Middle frontal gyrus (tissue), 1 donor: ENCODE measurements around the gene DCXR.

Experiments used
- DNase-seq: peaks from one replicate; pipeline ENCODE4 v3.0.0-alpha.2; 2015; ENCODE audit warnings: low spot score; ENCODE audit errors: extremely low spot score

The DCXR gene

GRCh38 chr17:82073446-82073845, 35.9 kb upstream of the DCXR start:
- no peak for DNase-seq

- no peak for DNase-seq
Observed at GRCh38 chr17:82072827-82073226, 35.3 kb upstream of the DCXR start.

- no peak for DNase-seq
Observed at GRCh38 chr17:82070611-82071010, 33.1 kb upstream of the DCXR start.

- peak; percentile 27 for DNase-seq
Observed at GRCh38 chr17:82065638-82066303, 28.3 kb upstream of the DCXR start, which contains the start of gene DUS1L. Gene DUS1L, minus strand, starts transcription at chr17:82065804. Its CDS starts 745 bp downstream, at chr17:82065059.

GRCh38 chr17:82065193-82065637, 27.7 kb upstream of the DCXR start:
- no peak for DNase-seq

GRCh38 chr17:82064433-82065192, 27.1 kb upstream of the DCXR start:
- no peak for DNase-seq

GRCh38 chr17:82063424-82064415, 26.2 kb upstream of the DCXR start:
- no peak for DNase-seq

- DNase-seq: no peak
Observed at GRCh38 chr17:82062984-82063368, 25.5 kb upstream of the DCXR start.

- no peak for DNase-seq
Observed at GRCh38 chr17:82062076-82062983, 24.8 kb upstream of the DCXR start.

- no peak for DNase-seq
Observed at GRCh38 chr17:82061047-82061925, 23.8 kb upstream of the DCXR start.

GRCh38 chr17:82060614-82061013, 23.1 kb upstream of the DCXR start:
- no peak for DNase-seq

GRCh38 chr17:82060001-82060380, 22.5 kb upstream of the DCXR start:
- DNase-seq: no peak

GRCh38 chr17:82059272-82060000, 21.9 kb upstream of the DCXR start:
- DNase-seq: no peak

- DNase-seq: no peak
Observed at GRCh38 chr17:82058855-82059249, 21.4 kb upstream of the DCXR start.

- DNase-seq: no peak
Observed at GRCh38 chr17:82058230-82058854, 20.8 kb upstream of the DCXR start.

- no peak for DNase-seq
Observed at GRCh38 chr17:82056729-82057621, 19.5 kb upstream of the DCXR start.

GRCh38 chr17:82055965-82056728, 18.6 kb upstream of the DCXR start:
- DNase-seq: no peak
